Suprapubic skin (tissue), 4 donors: ENCODE results near the gene STOM.

Experiments
- EP300 ChIP-seq: sonication (generic); formaldehyde crosslinking; IDR thresholded peaks from one replicate; pipeline ENCODE4 v1.6.1; 2017; ENCODE audit warnings: antibody characterized with exemption
- POLR2A ChIP-seq, 2 donors: fragments of 450-650 bp; IDR thresholded peaks; one replicate each; pipeline ENCODE4 v1.6.1; 2017; ENCODE audit warnings: antibody characterized with exemption in 2 of 2, mild to moderate bottlenecking in 2 of 2, moderate library complexity in 2 of 2
- POLR2AphosphoS5 ChIP-seq, 3 donors: sonication (generic); formaldehyde crosslinking; IDR thresholded peaks; one replicate each; pipeline ENCODE4 v1.6.1; 2017; ENCODE audit warnings: antibody characterized with exemption in 3 of 3
- TF ChIP-seq, protein P1 (sequence below), 2 donors: fragments of 200-600 bp in 1 of 2; fragments of 450-650 bp in 1 of 2; sonication (generic) in 1 of 2; IDR thresholded peaks; one replicate each; pipeline ENCODE4 v1.5.1; 2016 to 2019; ENCODE audit warnings: antibody characterized with exemption in 2 of 2, mild to moderate bottlenecking in 1 of 2, moderate library complexity in 1 of 2

DNA sequence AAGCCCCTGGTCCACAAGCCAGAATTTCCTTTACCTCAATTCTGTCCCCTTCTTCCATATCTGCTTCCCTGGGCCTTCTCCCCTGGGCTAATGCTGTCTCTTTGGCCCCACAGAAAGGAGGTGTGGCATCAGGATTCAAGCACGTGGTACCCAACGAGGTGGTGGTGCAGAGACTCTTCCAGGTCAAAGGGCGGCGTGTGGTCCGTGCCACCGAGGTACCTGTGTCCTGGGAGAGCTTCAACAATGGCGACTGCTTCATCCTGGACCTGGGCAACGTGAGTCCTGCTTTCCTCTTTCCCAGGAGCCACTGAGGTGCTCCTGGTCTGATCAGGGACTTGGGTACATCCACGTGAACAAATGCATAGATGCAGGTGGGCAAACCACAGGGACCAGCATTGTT lies 59.5 kb downstream of the STOM start:
- TF ChIP-seq POLR2AphosphoS5 (IDR thresholded peaks at IDR 0.05) (no peak), POLR2A (IDR thresholded peaks at IDR 0.05) (no peak), EP300 (no peak)
- TF ChIP-seq, protein P1, sequence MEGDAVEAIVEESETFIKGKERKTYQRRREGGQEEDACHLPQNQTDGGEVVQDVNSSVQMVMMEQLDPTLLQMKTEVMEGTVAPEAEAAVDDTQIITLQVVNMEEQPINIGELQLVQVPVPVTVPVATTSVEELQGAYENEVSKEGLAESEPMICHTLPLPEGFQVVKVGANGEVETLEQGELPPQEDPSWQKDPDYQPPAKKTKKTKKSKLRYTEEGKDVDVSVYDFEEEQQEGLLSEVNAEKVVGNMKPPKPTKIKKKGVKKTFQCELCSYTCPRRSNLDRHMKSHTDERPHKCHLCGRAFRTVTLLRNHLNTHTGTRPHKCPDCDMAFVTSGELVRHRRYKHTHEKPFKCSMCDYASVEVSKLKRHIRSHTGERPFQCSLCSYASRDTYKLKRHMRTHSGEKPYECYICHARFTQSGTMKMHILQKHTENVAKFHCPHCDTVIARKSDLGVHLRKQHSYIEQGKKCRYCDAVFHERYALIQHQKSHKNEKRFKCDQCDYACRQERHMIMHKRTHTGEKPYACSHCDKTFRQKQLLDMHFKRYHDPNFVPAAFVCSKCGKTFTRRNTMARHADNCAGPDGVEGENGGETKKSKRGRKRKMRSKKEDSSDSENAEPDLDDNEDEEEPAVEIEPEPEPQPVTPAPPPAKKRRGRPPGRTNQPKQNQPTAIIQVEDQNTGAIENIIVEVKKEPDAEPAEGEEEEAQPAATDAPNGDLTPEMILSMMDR (IDR thresholded peaks at IDR 0.05): no peak
